ENCODE data around the gene ARHGAP22.

ARHGAP22 gene

DNA sequence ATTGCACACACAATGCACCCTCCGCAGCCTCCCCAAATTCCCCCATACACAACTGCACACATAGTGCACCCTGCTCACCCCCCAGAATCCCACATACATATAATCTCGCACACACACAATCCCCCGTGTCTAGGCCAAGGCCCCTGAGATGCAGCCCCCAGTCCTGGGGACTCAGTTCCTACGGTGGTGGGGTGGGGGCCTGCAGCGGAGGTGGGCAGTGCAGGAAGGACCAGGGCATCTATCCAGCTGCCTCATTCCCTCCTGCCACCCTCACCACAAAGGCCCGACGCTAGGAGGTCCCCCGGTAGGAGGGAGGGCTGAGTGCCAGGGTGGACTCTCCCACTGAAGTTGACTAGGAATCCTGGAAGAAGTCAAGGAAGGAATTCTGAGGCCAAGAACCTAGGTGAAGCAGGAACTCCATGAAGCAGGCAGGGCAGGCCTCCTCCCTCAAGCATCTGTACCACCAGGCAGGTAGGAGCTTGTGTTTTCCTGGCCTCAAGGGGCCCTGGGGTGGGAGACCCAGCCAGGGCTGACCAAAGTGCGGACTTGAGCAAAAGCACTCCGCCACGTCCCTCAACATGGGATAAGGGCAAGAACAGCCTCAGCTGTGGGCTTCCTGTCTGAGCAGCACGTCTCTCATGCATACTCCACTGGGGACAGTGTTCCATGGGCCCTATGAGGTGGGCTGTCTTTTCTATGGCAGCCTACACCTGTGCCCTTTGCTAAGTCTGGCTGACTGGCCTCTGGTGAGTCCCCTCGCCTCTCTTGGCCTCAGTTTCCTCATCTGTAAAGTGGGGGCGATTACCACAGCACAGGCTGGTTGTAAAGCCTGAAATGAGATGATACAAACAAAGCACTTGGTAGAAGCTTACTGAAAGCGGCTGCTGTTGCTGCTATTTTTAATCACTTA lies 152.6 kb downstream of the ARHGAP22 start:
- no peak for DNase-seq (ENCODE audit: low read depth, low spot score)

DNA sequence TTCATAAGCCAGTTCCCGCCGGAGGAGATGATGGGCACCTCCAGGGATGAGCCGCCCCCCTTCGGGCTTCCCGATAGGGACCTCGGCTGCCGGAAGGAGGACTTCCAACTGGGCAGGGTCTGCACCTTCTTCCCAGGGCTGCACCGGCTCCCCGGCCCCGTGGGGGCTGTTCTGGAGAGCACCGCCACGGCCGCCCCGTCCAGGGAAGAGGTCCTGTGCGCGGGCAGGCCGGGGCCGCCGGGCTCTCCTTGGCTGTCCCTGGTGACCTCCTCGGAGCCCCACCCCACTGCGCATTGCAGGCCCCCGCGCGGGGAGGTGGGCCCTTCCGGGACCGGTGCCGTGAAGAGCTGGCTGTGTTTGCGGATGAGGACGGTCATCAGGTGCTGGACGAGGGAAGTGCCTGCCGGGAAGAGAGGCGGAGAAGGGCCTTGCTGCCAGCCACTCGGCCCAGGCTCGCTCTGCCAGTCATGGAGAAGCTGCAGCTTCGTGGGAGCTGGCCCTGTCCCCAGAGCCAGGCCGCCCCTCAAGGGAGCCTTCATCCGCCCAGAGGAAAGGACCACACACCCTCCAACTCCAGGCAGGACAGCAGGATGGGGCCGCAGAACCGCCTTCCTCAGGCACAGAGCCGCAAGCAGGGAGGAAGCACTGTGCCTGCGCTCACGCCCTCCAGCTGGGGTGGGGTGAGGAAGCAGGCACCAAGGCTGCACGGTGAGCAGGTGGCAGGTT lies 154.0 kb downstream of the ARHGAP22 start:
- no peak for DNase-seq (ENCODE audit: low read depth, low spot score)

DNA sequence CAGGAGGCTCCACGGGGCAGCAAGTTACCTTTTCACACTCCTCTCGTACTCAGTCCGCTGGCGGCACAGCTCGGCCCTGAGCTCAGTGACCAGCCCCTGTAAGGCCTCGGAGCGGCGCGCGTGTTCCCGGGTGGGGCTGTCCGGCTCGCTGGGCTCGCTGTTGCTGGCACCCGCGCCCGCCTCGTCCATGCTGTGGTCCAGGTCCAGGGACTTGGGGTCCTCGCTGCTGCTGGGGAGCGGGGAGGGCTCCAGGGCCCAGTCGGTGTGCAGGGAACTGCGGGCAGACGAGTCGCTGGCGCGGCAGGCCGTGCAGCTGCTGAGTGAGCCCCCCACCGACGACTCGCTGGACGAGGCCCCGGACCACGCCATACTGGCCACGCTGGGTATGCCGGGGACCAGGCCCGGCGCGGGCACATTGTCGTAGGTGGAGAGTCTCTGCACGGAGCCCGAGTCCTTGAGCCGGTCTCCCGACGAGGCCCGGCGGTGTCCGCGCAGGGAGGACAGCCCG lies 154.6 kb downstream of the ARHGAP22 start:
- DNase-seq (ENCODE audit: low read depth, low spot score) = no peak

DNA sequence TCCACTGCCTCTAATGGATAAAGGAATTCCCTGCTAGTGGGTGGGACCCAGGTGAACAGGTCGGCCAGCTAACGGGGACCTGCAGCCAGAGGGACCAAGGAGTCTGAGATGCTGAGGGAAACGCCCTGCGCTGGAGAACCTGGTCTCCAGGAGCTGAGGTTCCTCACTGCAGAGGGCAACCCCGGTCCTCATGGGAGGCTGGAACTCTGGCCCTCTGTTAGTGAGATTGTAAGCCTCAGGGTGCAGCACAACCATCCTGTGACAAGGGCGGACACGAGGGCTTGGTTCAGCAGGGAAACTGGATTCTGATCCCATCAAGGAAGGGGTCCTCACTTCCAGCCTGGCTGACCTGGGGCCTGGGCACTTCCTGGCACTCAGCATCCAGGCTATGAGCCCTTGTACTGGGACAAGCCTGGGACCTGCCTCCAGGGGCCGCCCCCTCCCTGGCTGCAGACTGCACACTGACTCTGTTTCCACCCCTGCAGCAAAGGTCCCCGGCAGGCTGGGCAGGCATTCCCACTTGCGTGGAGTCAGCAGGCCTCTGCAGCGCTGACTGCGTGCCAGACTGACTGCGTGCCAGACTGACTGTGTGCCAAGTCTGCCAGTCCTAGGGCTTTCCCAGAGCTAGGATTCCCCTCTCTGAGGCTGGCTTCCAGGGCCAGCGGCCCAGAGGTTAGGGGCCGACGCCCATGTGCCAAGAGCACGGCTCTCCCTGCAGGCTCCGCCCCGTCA lies 155.2 kb downstream of the ARHGAP22 start:
- DNase-seq (ENCODE audit: low read depth, low spot score) = no peak

DNA sequence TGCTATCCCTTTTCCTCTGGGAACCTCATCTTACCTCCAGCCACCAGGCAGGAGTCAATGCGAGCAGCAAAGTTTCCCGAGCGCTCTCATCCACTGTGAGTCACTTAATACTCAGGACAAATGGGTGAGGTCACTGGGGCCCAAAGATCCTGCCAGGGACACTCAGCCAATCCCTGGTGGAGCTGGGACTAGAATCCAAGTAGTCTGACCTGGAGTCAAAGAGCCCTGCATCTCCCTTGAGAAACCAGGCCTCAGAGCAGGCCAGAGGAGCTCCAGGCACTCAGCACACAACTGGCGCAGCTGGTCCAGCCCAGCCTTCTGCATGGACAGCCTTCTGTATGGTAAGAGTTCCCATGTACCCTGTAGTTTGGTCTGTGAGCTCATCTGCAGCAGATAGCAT lies 156.1 kb downstream of the ARHGAP22 start:
- DNase-seq (ENCODE audit: low read depth, low spot score) = no peak

DNA sequence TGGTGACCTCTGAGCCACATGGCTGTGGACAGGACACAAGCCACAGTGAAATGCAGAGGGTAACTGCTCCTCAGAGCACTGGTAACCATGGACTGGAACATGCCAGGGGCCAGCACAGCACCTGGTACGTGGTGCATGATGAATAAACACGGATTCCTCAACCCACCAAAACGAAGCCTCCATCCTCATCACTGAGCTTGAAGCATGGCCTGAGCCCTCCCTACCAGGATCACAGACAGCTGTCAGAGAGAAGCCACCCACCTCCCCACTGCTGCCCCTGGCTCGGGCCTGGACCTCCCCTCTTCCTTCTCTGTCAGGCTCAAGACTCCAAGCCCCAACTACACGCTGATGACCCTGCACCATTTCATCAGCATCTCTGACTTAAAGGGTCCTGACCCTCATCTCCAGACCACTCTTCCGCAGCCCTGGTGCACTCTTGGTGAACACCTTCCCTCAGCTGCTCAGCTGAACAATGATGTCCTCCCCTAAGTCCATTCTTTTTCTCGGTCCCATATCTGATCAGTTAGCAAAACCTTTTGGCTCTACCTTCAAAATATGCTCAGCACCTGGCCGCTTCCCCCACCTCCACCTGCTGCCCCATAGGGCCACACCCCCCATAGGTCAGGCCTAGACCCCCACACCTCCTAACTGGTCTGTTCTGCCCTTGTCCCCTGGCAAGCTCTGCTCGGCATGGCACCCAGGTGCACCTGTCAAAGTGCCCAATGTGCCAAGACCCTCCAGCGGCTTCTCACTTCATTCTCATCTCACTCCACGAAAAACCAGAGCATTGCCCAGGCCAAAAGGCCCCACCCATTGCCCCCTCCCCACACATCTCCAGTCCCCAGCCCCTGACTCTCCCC lies 157.3 kb downstream of the ARHGAP22 start:
- no peak for DNase-seq (ENCODE audit: low read depth, low spot score)

DNA sequence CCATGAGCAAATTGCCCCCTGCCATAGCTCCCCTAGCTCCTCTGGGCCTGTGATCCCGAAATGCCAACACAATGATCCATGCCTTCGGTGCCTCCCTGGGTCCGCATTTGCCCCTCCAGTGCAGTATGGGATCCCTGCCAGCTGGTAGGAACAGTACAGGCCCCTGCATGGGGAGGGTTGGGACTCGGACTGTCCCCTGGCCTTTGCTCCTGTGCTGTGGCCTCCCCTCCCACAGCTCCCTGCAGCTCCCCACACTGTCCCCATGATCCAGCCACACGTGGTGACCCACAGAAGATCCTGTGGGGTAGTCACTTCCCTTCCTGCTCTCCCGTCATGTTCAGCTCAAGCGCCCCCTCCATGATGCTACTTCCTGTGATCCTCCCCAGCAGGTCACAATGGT lies 158.1 kb downstream of the ARHGAP22 start:
- no peak for DNase-seq (ENCODE audit: low read depth, low spot score)

DNA sequence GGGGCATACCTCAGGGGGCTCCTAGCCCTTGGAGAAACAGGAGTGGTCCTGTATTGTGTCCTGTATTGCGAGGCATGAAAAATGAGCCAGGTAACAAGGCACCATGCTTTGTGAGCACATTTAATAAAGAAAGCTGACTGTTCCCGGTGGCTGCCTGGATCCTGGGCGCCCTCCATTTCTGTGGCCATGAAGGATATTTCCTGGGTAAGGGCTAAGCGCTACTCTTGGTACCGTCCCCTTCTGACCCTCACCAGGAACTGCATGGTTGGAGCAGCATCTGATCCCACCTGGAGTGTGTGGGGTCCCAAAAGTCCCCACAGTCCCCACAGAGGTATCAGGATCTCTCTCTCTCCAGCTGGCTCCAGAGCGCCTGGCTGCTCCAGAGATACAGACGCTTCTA lies 158.9 kb downstream of the ARHGAP22 start:
- no peak for DNase-seq (ENCODE audit: low read depth, low spot score)

DNA sequence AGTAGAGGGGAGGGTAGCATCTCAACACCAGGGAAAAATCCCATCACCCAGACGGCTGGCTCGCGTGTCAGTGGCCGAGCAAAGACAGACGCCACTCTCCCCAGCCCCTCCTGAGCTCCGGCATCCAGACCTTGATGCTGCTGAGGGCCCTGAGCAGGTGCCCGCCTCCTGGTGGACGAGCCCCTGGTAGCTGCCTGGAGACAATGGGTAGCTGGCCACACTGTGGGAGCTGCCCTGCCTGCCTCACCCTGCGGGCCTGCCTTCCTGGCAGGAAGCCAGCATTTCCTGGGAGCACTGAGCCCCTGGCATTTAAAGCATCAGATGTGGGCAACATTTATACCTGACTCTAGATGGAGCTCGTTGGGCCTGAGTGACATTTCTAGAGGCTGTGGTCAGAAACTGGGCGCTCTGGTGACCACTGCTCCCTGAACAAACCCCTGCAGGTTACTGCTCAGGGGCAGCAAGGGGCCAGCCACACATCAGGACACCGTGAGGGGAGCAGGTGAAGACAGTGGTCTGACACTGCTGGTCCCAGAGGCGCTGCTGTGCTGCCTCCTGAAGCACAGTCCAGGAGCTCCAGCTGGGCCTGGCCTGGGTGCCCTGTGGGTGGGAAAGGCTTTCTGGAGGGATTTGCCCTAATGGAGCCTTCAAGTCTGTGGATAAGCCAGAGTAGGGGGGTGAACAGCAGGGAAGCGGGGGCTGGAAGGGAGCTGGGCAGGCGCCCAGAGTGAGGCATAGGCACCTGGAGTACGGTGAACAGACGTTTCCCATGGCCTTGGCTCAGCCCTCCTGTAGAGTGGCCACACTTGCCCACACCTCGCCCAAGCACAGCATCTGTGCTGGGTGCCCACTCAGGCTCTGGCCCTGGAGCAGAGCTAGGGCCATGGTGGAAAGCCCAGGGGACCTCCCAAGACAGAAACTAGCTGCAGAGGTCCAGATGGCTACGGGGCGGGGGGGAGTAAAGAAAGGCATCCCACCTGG lies 159.7 kb downstream of the ARHGAP22 start:
- no peak for DNase-seq (ENCODE audit: low read depth, low spot score)

DNA sequence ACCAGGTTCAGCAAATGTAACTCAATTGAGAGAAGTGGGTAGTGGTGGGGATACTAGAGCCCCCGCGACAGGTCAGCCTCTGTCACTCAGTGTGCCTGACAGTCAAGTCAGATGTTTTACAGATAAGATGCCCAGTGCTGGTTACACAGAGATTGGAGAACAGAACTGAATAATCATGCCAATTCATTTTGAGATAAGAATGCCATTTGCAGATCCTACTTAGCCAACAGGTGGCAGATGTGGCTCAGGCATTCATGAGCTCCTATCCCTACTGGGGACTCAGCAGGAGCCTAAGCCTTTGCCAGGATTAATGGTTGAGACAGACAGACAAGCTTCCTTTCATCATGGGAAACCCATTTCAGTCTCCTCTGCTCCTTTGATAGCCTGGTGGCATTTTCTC lies 160.6 kb downstream of the ARHGAP22 start:
- DNase-seq (ENCODE audit: low read depth, low spot score) = no peak

DNA sequence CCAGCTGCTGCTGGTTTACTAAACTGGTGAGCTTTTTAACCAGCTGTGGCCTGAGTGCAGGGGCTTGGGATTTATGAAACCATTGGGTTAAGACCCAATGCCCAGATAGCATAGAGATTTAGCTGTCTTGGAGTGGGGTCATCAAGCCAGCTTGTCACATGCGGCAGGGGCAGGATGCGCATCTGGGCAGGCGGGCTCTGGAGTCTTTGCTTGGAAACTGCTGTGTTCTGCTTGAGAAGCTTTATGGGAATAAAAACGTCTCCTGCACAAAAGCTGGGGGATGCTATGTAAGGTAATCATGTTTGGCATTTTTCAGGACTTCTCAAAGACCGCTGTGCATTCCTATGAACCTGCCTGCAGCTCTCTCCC lies 162.1 kb downstream of the ARHGAP22 start:
- no peak for DNase-seq (ENCODE audit: low read depth, low spot score)

DNA sequence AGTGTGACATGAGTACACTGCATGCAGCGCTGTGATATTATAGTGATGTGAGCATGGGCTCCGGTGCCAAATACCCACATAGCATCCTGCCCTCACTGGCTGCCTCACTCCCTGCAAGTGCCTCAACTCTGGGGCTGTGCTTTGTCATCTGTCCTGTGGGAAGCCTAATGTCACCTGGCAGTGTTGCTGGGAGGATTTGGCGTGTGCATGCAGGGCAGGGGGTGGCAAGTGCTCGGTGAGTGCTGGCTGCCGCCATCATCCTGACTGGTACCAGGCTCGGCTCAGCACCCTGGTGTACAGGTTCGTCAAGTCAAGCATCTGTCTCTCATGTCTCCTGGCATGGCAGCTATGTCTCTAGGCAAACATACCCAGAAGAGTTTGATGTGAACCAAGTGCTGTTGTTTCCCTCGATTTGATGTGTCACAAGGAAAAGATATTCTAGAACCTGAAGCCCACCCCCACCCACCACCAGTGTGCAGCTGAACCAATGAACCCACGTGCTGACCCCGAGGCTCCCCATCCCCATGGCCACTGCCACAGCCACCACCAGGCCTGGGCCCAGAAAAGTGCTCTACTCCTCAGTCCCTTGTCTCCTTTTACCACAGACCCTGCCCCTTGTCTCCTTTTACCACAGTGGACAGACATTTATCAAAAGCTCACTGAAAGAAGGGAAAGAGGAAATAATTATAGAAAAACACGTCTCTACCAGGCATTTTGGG lies 162.6 kb downstream of the ARHGAP22 start:
- DNase-seq (ENCODE audit: low read depth, low spot score) = no peak

DNA sequence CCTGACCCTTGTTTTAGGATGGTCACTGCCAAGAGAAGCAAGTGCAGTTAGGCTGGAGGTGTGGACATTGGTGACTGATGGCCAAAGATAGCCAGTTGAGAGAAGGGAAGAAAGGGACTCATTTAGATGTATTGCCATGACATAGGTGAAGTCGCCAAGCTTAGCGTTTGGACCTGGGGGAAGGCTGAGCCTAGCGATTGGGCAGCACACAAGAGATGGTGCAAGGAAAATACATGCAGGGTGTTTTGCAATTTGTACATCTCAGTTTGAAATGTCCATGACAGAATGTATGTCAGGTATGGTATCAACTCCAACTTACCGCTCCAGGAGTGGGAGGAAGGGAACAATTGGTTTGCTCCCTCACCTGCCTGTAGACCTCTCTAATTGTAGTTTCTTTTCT lies 164.1 kb downstream of the ARHGAP22 start:
- no peak for DNase-seq (ENCODE audit: low read depth, low spot score)

DNA sequence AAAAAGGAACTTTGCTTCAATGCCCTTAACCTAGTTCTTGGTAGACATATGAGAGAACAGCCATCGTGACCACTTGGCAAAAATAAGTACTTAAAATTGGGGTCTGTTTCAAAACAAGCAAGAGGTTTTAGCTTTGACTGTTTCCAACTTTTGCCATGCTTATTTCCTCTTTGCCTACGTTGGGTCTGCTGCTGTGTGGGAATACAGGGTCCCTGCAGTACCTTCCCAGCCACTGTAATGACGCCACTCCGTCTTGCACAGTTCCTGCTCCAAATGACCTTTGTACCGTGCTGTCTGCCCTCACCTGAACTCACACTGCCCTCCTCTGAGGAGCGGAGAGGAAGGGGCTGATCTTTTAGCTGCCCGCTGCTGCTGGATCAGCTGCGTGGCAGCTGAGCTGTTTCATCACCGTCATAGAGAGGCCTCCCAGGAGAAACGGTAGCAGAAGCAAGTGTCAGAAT lies 165.3 kb downstream of the ARHGAP22 start:
- no peak for DNase-seq (ENCODE audit: low read depth, low spot score)

DNA sequence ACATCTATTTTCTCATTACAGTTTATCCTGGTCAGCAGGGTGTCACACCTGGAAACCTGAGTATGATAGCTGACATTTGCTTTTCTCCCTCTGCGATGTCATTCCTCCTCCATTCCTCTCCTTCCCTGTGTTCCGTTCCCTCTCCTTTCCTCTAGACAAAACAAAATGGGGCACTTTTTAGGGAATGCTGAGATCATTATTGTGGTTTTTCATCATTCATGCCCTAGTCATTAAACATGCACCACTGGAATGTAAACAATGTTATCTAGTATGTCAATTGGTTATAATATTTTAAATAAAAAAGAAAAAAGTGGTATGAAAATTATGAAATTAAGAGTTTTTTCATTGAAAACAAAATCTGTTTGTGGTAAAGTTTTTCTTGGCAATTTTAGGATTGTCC lies 165.8 kb downstream of the ARHGAP22 start:
- no peak for DNase-seq (ENCODE audit: low read depth, low spot score)

DNA sequence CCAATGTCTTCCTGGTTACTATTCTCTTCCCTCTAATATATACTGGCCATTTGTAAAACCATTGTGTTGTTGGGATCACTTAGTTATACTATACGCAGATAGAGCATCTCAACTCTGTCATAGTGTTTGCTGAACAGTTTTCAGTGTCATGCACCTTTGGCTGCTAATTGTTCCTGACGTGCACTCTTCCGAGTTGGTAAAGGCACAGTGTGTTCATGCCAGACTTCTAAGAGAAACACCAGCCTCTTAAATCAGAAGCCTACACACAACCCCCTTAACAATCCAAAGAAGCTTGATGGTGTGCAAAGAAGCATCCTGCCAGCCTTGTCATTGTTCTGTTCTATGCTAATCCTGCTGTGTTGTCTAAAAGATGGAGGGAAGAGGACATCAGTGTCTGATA lies 167.3 kb downstream of the ARHGAP22 start:
- DNase-seq (ENCODE audit: low read depth, low spot score) = no peak

DNA sequence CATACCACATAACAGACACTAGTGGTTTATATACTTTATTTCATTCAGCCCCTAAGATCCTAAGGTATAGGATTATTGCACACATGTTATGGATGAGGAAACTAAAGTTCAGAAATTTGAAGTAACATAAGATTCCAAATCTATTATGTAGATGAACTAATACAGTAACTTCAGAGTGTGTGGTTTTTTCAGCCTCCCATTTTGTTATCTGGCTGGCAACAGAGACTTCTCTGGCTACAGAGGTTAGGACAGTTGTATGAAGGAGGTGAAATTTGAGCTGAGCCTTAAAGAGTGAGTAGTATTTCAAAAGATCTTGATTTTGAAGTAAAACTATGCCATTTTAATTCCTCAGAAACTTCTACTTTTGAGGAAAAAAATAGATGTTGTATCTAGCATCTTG lies 173.0 kb downstream of the ARHGAP22 start:
- DNase-seq (ENCODE audit: low read depth, low spot score) = no peak

DNA sequence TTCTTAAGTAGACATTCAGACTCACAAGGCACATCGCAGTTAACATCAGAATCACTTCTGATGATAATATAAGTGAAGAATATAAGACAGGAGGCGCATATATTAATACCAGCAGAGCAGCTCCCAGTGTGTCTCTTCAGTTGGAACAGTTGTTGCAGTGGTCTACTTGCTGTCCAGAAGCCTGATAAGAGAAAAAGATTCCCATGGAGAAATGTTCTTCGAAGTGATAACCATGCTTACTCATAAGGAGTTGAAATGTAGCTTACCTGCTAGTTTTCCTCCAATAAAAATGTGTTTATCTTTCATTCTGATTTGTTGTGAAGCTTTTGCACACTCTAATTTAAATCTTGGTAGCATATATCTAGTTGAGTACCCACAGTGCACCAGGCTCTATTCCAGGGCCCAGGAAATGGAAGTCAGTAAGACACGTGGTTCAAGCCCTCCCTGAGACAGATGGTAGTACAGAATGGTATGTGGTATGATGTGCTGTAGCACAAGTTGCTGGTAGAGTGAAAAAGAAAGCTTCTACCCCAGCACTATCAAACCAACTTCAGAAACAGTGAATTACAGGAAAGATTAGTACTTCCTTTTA lies 174.4 kb downstream of the ARHGAP22 start:
- DNase-seq (ENCODE audit: low read depth, low spot score) = no peak

DNA sequence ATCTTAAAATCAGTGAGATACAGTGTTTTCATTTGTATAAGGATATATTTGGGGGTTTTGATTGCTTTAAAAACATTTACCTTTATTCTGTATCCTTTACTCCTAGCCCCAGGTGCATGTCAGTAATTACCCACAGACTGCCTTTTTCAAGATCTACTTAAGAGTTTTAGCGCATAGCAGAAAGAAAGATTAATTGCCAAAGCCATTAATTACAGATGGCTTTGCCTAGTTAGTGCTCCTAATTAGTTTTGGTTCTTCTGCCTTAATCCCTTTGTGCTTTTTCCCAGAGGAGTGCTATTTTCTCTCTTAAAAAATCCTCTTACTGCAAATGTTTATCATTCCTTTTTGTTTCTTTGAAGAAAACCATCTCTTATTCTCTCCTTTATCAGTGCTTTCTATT lies 175.6 kb downstream of the ARHGAP22 start:
- no peak for DNase-seq (ENCODE audit: low read depth, low spot score)
